HPDE6-E6E7 (cell line): ENCODE data around the gene EPM2AIP1.
"Not testable (repeated sequence)": the region's sequence is repeated elsewhere in the genome, so short reads cannot be mapped to it uniquely, and the experiment has no call there.

ENCODE experiments used
- DNase-seq: peaks from one replicate; pipeline ENCODE4 v3.0.0; 2011; ENCODE audit warnings: missing footprints; ENCODE audit errors: extremely low spot score

Gene EPM2AIP1

DNA sequence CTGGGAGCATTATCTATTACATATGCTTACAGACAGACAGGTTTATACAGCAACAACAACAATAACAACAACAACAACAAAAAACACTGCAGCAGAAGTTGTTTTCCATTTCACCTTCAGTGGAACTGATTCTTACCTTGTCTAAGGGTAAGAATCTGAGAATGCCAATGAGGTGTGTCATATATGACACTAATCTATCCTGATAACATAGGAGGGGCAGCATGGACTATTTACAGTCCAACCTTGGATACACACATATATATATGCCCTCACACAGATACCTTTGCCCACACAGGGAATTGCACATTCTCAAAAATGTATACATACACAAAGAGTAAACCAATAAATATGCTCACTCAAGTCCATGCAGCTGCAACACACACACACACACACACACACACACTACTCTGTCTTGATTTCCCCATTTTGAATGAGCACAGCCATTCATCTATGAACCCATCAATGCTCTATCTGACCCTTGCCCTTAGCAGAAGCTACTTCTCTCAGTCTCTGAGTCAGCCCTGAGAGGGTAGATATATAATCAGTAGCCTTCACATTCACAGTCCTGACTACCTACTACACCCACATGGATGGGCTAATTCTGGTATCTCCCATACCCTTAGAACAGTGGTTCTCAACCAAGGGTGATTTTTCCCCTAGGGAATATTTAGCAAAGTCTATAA is 38.3 kb downstream of the EPM2AIP1 start:
- no peak for DNase-seq

DNA sequence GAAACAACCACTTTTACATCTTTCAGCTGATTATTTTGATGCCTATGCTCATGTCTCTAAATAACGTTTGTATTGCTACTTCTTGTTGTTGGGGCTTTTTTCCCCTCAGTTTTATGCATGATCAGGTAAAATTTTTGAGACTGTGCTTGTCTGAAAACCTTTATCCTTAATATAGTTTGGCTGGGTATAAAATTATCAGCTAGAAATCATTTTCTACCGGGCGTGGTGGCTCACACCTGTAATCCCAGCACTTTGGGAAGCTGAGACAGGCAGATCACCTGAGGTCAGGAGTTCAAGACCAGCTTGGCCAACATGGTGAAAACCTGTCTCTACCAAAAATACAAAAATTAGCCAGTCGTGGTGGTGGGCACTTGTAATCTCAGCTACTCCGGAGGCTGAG is 45.1 kb downstream of the EPM2AIP1 start:
- not testable (repeated sequence) for DNase-seq

DNA sequence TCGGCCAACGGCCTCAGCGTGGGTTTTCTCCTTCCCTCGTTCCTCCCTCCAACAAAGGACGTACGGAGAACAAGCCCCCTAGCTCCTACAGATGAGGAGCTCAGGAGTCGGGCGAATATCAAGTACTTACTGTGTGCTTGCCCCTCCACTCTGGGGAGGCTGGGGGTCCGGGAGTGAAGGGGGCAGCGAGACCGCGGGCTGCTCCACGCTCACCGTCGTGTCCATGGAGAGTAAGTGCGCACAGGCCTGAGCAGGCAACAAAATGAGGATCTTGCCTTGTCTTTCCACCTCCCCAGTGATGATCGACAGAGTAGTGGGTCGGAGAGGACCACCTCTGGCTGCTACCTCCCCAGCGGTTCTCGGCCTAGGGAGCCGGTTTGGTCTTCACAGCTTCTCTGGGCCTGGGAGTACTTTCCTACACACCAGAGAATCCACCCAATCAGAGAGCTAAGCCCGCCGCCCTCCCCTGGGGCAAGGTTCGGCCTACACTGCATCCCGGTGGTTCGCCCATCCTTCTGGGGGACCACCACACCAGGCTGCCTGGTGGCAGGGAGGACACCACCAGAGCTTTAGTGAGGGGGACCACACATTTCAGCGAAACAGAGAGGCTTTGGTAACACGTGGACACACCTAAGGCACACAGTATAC is 47.5 kb downstream of the EPM2AIP1 start:
- no peak for DNase-seq

DNA sequence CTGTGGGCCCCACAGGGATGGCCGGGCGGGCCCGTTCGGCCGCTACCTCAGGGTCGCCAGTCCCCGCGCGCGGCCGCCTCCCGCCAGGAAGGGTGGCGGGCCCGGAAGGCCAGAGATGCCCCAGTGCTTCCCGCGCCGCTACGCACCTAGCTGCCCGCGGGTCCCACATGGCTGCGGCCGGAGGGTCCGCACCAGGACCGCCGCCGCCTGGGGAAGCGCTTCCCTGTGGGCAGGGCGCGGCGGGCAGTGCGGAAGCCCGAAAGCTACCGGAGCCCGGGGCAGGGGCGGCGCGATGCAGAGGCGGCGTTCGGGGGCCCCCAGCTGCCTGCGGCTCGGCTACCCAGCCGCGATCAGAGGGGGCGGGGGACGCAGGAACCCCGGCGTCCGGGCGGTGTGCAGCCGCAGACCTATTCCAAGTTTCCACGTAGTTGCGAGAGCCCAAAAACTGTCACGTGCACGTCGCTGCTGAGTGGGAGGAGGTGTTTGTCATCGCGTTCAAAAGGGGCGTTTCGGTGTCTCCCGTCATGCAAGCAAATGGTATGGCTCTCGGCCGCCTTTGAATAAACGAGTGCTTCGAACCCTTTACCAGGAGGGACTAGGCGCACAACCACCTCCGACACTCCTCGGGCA is 48.2 kb downstream of the EPM2AIP1 start, which contains the start of gene TRANK1:
Gene TRANK1, minus strand, starts transcription at position 414 of the 630 bp plus-strand sequence. Its CDS starts 245 bp downstream, at position 169.
- no peak for DNase-seq

DNA sequence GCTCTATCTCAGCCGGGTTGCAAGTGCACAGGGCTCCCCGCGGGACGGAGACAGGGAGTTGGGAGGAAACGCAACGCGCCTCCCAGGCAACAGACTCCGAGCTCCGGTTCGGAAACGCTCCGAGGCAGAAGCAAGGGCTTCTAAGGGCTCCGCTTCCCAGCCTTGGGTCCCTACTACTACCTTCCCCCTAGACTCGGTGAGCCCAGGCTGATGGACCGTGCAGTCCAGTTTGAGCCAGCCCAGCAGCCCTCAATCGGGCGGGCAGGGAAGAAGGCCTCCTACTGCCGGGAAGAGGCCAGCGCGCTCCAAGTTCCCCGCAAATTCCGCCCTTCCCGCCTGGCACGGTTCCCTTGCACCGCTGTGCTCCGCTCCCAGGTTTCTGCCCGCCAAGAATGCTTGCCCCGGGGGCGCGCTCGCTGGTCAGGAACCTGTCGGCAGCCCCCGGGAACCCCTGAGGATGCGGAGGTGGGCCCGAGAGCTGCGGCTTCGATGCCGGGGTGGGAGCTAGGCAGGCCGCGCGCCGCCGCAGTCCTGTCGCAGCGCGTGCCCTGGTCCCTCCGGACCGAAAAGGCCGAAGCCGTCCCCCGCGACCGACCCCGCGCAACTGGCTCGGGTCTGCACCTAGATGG is 48.8 kb downstream of the EPM2AIP1 start:
- DNase-seq = peak; percentile 10

DNA sequence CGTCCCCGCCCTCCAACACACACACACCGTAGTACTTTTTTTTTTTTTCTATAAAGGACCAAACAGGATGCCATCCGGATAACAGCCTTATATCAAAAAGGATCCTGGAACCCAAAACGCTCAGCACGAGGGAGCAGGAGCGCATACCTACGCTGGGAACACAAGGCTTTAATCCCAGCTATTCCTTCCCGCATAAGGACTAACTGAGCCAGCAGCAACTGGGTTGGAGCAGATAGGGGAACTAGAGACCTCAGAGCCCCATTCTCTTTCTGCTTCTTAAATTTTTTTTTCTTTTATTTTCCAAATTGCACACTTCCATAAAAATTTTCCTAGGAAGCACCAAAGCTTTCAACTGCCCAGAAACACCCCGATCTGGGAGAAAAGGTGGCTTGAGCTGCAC is 49.3 kb downstream of the EPM2AIP1 start:
- DNase-seq = no peak

DNA sequence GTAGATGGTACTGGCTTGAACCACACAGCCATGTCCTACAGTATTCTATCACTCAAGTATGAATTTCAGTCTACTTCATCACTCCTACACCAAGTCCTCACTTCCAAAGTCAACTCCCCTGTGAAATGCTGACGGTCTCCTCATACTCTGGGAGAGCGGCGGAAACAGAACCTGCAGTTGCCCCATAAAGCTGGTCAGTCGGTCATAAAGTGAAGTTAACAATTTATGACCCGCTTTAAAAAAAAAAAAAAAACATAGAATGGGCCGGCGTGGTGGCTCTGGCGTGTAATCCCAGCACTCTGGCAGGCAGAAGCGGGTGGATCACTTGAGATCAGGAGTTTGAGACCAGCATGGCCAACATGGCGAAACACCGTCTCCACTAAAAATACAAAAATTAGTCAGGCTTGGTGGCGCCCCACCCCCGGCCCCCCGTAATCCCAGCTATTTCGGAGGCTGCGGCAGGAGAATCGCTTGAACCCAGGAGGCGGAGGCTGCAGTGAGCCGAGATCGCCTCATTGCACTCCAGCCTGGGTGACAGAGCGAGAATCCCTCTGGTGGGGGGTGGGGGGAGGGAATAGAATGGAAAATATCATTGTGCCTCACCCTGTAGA is 50.2 kb downstream of the EPM2AIP1 start:
- no peak for DNase-seq

DNA sequence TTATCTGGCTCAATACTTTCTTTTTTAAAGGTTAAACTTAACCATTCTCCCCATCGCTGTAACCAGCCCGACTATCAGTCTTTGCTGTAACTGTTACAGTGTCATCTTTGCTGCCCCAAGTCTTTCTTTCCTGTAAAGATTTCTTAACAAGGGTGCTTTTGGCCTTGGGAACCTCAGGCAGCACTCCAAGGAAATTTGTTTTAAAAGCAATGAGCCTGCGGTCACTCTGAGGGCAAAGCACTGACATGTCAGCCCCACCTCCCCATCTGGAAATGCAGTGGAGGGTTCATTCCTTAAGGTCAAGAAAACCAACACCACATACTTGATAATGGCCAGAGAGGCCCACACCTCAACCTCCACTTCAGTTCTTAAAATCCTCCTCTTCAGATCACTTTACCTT is 51.3 kb downstream of the EPM2AIP1 start:
- no peak for DNase-seq

DNA sequence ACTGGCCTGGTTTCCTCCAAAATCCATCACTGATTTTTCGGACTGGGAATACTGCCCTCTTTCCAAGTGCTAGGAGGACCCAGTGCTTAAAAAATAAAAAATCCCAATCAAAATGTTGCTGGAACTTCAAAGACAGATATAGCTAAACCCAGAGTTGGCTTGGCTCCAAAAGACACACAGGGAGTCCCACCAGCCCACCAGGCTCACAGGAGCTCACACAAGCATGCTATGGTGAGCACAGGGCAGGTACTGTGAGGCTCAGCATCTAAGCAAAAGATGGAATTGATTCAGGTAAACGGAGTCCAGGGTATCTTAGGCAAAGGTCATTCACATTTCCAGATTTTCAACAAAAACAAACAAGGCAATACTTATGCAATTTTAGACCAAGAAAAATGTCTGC is 51.8 kb downstream of the EPM2AIP1 start:
- DNase-seq = no peak

DNA sequence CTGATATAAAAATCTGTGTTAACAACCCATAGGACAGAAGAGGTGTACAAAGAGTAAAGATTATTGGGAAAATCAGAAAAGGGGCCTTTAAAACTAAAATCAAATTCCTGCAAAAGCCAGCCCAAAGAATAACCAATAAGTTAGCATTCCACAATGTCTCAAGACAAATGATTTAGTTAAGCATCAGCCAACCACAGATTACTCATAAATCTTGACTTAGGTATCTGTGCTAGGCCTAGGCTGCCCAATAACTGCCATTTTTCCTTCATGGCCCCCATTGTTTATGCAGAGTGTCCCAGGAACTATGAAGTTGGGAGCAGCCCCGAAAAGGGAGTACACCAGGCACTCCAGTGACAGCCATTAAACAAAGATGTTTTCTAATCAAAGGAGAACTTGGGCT is 55.4 kb downstream of the EPM2AIP1 start:
- no peak for DNase-seq
